Hepatocyte (in vitro differentiated cells): ENCODE measurements around the gene ROR1.

ENCODE experiments used
- CTCF ChIP-seq: fragments of 200-600 bp; sonication (generic); IDR thresholded peaks from 2 replicates; pipeline ENCODE4 v1.5.1; 2016; ENCODE audit warnings: antibody characterized with exemption, mild to moderate bottlenecking; ENCODE audit not compliant: poor library complexity
- EZH2 ChIP-seq: fragments of 200-600 bp; sonication (generic); IDR thresholded peaks from 2 replicates; pipeline ENCODE4 v1.6.1; 2016; ENCODE audit warnings: antibody characterized with exemption, mild to moderate bottlenecking, borderline replicate concordance
- EZH2phosphoT487 ChIP-seq: fragments of 200-600 bp; sonication (generic); IDR thresholded peaks from one replicate; pipeline ENCODE4 v1.6.1; 2018; ENCODE audit warnings: antibody characterized with exemption, mild to moderate bottlenecking, low read depth, moderate library complexity; ENCODE audit not compliant: unreplicated experiment, severe bottlenecking

- TF ChIP-seq CTCF, result no peak
- no peak for TF ChIP-seq EZH2
- TF ChIP-seq EZH2phosphoT487, result no peak
Observed at GRCh38 chr1:63929106-63929478, 155.3 kb downstream of the ROR1 start.
